ENCODE data around the gene PTPN14.

PTPN14 gene

DNA sequence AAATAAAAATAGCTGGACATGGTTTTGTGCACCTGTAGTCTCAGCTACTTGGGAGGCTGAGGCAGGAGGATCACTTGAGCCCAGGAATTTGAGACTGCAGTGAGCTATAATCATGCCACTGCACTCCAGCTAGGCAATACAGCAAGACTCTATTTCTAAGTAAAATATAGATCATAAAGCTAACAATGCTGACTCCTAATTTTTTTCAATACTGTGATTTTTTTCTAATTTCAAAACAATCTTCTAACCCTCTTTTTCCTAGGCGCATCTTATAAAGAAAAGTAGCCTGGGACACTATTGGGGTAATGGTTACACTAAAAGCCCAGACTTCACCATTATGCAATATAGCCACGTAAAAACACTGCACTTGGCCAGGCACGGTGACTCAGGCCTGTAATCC, 81.3 kb downstream of the PTPN14 start:
- DNase-seq (ENCODE audit: low read depth), result no peak
- no peak overlapping the region for H3K4me3 ChIP-seq (ENCODE audit: control insufficient read depth, low read depth, low read length)
- TF ChIP-seq, protein P1, sequence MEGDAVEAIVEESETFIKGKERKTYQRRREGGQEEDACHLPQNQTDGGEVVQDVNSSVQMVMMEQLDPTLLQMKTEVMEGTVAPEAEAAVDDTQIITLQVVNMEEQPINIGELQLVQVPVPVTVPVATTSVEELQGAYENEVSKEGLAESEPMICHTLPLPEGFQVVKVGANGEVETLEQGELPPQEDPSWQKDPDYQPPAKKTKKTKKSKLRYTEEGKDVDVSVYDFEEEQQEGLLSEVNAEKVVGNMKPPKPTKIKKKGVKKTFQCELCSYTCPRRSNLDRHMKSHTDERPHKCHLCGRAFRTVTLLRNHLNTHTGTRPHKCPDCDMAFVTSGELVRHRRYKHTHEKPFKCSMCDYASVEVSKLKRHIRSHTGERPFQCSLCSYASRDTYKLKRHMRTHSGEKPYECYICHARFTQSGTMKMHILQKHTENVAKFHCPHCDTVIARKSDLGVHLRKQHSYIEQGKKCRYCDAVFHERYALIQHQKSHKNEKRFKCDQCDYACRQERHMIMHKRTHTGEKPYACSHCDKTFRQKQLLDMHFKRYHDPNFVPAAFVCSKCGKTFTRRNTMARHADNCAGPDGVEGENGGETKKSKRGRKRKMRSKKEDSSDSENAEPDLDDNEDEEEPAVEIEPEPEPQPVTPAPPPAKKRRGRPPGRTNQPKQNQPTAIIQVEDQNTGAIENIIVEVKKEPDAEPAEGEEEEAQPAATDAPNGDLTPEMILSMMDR (conservative IDR thresholded peaks at IDR 0.05; ENCODE audit: control insufficient read depth, insufficient read depth, low read depth, low read length), result no peak

DNA sequence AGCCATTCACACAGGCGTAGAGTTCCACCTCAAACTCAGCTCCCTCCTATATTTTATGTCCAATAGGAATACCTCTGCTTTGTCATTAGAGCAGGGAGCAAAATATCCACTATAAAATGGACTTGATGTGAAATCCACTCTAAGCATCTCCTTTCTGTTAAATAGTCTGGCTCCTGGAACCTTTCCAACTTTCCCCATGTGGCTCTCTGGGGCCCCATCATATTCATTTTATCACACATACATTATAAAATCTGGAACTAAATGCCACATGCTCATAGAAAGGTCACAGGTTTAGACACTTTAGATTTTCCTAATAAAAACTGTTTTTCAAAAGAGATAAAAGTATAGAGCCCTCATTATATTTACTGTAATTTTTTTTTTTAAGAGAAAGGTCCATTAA, 82.1 kb downstream of the PTPN14 start:
- DNase-seq (ENCODE audit: low read depth), result no peak
- TF ChIP-seq, protein P1 (conservative IDR thresholded peaks at IDR 0.05; ENCODE audit: control insufficient read depth, insufficient read depth, low read depth, low read length), result no peak
- H3K4me3 ChIP-seq (ENCODE audit: control insufficient read depth, low read depth, low read length), result no peak overlapping the region

DNA sequence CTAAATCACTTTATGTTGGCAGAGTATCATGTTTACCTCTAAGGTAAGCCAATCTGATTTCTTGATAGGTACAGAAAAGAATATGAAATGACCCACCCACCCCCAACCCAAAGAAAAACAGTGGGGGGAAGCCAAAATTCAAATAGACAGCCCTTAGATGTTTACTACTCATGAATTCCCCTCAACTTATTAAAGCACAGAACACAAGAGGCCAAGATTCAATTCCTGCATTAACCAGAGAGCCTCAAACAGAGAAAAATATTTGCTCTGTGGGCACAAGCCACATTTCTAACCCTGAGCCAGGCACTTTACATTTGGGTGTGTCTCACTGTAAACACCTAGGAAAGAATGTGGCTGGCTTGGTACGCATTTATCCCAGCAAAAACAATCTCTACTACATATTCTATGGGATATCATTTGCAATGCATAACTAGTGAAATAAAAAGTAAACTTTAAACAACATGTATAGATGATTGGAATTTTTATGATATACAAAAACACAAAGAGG, 84.3 kb downstream of the PTPN14 start:
- no peak for DNase-seq (ENCODE audit: low read depth)
- H3K4me3 ChIP-seq (ENCODE audit: control insufficient read depth, low read depth, low read length), result no peak overlapping the region
- TF ChIP-seq, protein P1 (conservative IDR thresholded peaks at IDR 0.05; ENCODE audit: control insufficient read depth, insufficient read depth, low read depth, low read length), result no peak

DNA sequence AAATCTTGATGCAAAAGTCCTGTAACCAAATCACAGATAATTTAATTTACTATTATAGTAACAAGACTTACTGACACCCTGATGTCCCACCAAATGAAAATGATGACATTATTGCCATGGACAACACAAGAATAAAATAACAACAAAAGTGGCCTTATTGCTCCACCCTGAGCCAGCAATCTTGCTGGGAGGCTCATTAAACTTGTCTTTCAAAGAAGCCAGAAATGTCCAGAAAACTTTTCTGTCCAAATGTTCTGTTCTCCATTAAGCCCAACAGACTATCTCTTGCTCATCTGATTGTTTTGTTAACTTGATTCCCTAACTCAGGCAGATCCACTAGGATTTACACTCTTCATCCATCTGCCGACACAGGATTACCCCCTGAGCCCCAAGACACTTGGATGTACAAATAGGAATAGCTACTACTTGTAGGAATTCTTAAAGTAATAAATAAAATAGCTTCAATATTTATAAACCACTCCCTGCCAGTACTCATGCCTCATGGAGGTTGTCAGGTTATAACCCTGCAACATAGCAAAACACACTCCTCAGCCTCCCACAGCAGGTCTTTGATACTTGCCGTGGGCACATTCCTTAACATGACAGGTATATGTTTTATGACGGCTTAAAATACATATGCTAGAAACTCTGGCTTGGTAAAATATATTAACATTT, 84.9 kb downstream of the PTPN14 start:
- TF ChIP-seq, protein P1 (conservative IDR thresholded peaks at IDR 0.05; ENCODE audit: control insufficient read depth, insufficient read depth, low read depth, low read length), result no peak
- H3K4me3 ChIP-seq (ENCODE audit: control insufficient read depth, low read depth, low read length), result no peak overlapping the region
- DNase-seq (ENCODE audit: low read depth), result no peak

DNA sequence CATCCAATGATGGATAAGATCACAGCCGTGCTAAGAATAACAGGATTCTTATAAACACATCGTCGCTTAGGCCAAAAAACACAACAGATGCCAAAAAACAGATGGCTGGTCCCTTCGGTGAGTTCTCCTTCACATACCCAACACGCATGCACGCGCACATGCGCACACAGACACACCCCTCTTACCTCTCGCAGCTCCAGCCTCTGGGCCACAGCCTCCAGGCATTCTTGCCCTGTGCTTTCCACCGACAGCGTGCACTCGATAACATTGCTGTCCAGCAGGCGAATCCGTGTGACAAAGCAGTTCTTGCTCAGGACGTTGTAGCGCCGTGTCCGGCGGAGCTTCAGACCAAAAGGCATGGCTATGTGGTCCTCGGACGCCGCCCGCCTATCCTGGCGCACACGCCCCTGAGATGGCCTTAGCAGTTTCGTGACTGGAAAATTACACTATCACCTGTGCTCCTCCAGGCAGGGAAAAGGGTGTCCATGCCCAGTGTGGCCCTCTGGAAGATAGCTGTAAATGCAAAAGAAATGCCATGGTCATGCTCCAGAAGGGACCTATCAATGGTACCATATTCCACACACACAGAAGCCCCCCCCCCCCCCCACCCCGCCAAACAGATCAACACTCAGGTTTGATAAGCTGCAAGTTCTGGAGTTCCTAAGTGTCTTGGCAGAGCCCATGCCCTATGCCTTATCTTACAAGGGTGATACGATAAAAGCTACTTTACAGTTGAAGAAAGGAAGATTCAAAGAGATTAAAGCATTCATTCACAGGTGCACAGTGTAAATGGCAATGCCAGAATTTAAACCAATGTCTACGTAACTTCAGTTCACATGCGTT, 86.7 kb downstream of the PTPN14 start:
- no peak overlapping the region for H3K4me3 ChIP-seq (ENCODE audit: control insufficient read depth, low read depth, low read length)
- no peak for DNase-seq (ENCODE audit: low read depth)
- TF ChIP-seq, protein P1 (conservative IDR thresholded peaks at IDR 0.05; ENCODE audit: control insufficient read depth, insufficient read depth, low read depth, low read length), result no peak

DNA sequence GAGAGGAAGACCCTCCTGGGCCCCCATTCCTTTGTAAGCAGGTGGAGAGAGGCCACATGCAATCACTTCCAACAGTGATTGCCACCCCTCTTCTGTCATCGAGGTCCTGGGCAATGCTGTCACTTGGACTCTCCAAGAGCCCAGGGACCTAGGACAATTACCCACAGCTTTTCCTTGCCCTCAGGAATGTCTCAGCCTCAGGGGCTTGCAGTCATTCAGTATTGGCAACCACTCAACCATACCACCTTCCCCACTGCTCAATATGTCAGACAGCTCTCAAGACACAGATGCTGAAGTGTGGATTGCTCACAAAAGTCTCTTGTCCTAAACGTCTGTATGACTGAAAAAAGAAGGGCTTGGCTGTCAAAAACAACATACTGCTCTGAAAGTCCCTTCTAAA, 87.8 kb downstream of the PTPN14 start:
- H3K4me3 ChIP-seq (ENCODE audit: control insufficient read depth, low read depth, low read length), result no peak overlapping the region
- DNase-seq (ENCODE audit: low read depth), result no peak
- TF ChIP-seq, protein P1 (conservative IDR thresholded peaks at IDR 0.05; ENCODE audit: control insufficient read depth, insufficient read depth, low read depth, low read length), result no peak
